A549 (cell line): Measurements from ENCODE around the gene AKR1C8. TPM values are rescaled to one million over a fixed set of nuclear protein-coding genes. Genes with fewer than 3 reads are reported as not detected.
"Not testable (repeated sequence)": the region's sequence is repeated elsewhere in the genome, so short reads cannot be mapped to it uniquely, and the experiment has no call there.

Experiments used
- ATAC-seq, 2 experiments: fragments of 200-7000 bp in 1 of 2; fragments of >200 bp in 1 of 2; cut with Nextera tagmentation in 1 of 2; cut with Tn5 transposase in 1 of 2; 3 replicates each; pipeline versions ENCODE4 v1.8.0 to v1.9.1; 2018 to 2020; ENCODE audit warnings: mild to moderate bottlenecking in 1 of 2, moderate library complexity in 1 of 2
- CTCF ChIA-PET: fragments of 300-600 bp; sonication (Branson Sonifier 250); formaldehyde crosslinking; extraction: SDS; loops from one replicate; lab custom pipeline; 2021; ENCODE audit warnings: antibody characterized with exemption, inconsistent platforms; lab: Yijun Ruan, JAX
- POLR2A ChIA-PET: fragments of 350-600 bp; formaldehyde crosslinking; extraction: SDS; loops from one replicate; lab custom pipeline; 2021; ENCODE audit warnings: antibody characterized with exemption, inconsistent platforms; lab: Yijun Ruan, JAX
- DNase-seq, 2 experiments: peaks; one replicate each; pipeline versions ENCODE4 v3.0.0 to v3.0.0-alpha.2; 2011 to 2016; ENCODE audit warnings: low read depth in 1 of 2, low spot score in 1 of 2
- FAIRE-seq: peaks from 2 replicates; lab custom pipeline; 2011; peaks lifted over from hg19 to GRCh38; lab: Jason Lieb, UNC
- H3K27ac ChIP-seq, 2 experiments: fragments of >200 bp; sonication (Bioruptor Twin); formaldehyde crosslinking; 3 replicates each; pipeline ENCODE4 v1.5.1; 2016 to 2017
- H3K4me1 ChIP-seq: fragments of >200 bp; sonication (Bioruptor Twin); formaldehyde crosslinking; 3 replicates; pipeline ENCODE4 v1.6.1; 2016
- H3K4me2 ChIP-seq: fragments of >200 bp; sonication (Bioruptor Twin); formaldehyde crosslinking; 3 replicates; pipeline ENCODE4 v1.6.1; 2016
- H3K4me3 ChIP-seq: fragments of >200 bp; sonication (Bioruptor Twin); formaldehyde crosslinking; 3 replicates; pipeline ENCODE4 v1.5.1; 2016
- H3K9me3 ChIP-seq: fragments of >200 bp; sonication (Bioruptor Twin); formaldehyde crosslinking; 3 replicates; pipeline ENCODE4 v1.6.1; 2016
- CHD4 ChIP-seq: fragments of 200-600 bp; sonication (generic); IDR thresholded peaks from 2 replicates; pipeline ENCODE4 v1.6.1; 2016; ENCODE audit warnings: antibody characterized with exemption, mild to moderate bottlenecking, borderline replicate concordance
- EHF ChIP-seq: fragments of 250-450 bp; sonication (Bioruptor Pico); IDR thresholded peaks from 2 replicates; pipeline ENCODE4 v1.5.0; 2020; ENCODE audit warnings: mild to moderate bottlenecking
- FOSB ChIP-seq: fragments of 250-450 bp; sonication (Bioruptor Pico); IDR thresholded peaks from 2 replicates; pipeline ENCODE4 v1.5.0; 2020; ENCODE audit warnings: mild to moderate bottlenecking, moderate library complexity
- HOXB13 ChIP-seq: fragments of 250-450 bp; sonication (Bioruptor Pico); IDR thresholded peaks from 2 replicates; pipeline ENCODE4 v1.5.0; 2020; ENCODE audit warnings: low read depth, mild to moderate bottlenecking, moderate library complexity
- JUNB ChIP-seq: fragments of >200 bp; sonication (Bioruptor Twin); formaldehyde crosslinking; IDR thresholded peaks from 2 replicates; pipeline ENCODE4 v1.6.1; 2016
- MAFK ChIP-seq: fragments of 450-650 bp; IDR thresholded peaks from 2 replicates; pipeline ENCODE4 v1.6.1; 2014; ENCODE audit not compliant: partially characterized antibody
- MAZ ChIP-seq: fragments of 150-350 bp; IDR thresholded peaks from 2 replicates; pipeline ENCODE4 v1.6.1; 2014; ENCODE audit warnings: antibody characterized with exemption, low read depth, low read length, borderline replicate concordance
- NFE2L2 ChIP-seq: fragments of 150-350 bp; conservative IDR thresholded peaks from 2 replicates; pipeline ENCODE4 v1.6.1; 2014; ENCODE audit warnings: low read length
- NR3C1 ChIP-seq: fragments of >200 bp; sonication (Bioruptor Twin); formaldehyde crosslinking; IDR thresholded peaks from 3 replicates; pipeline ENCODE4 v1.6.1; 2017
- RAD21 ChIP-seq, 2 experiments: fragments of >200 bp in 1 of 2; sonication (Bioruptor Twin) in 1 of 2; formaldehyde crosslinking in 1 of 2; IDR thresholded peaks in 1 of 2; conservative IDR thresholded peaks in 1 of 2; 2 replicates in 1 of 2; 3 replicates in 1 of 2; pipeline ENCODE4 v1.6.1; 2012 to 2018; ENCODE audit warnings: inconsistent platforms in 1 of 2
- RARB ChIP-seq: fragments of 250-450 bp; sonication (Bioruptor Pico); IDR thresholded peaks from 2 replicates; pipeline ENCODE4 v1.8.0; 2021; ENCODE audit warnings: mild to moderate bottlenecking, moderate library complexity
- ZFP36 ChIP-seq: fragments of 450-650 bp; IDR thresholded peaks from 2 replicates; pipeline ENCODE4 v1.6.1; 2014; ENCODE audit warnings: borderline replicate concordance; ENCODE audit not compliant: partially characterized antibody
- ZSCAN20 ChIP-seq: fragments of 250-450 bp; sonication (Bioruptor Pico); IDR thresholded peaks from 2 replicates; pipeline ENCODE4 v1.8.0; 2022; ENCODE audit warnings: mild to moderate bottlenecking, moderate library complexity
- WGBS: methylation state at CpG from one replicate; pipeline ENCODE4 v1.1.6; 2017; ENCODE audit errors: missing lambda C conversion rate; 5-methylcytosine and 5-hydroxymethylcytosine counted together
- polyA plus RNA-seq, 4 experiments: library from polyadenylated mRNA; depleted of rRNA in 3 of 4; stranded (reverse); fragments of >200 nt; fragmentation: RNase III in 1 of 4; extraction: RNeasy Plus Mini Kit Qiagen cat#74134 plus additional on column Dnase treatment in 1 of 4; gene quantifications; 2 replicates in 3 of 4; 3 replicates in 1 of 4; pipeline ENCODE4 v1.2.3, GENCODE V29; 2011 to 2017
- TF ChIP-seq, protein P1 (sequence below): fragments of 200-600 bp; sonication (generic); IDR thresholded peaks from 2 replicates; pipeline ENCODE4 v1.6.1; 2016; ENCODE audit warnings: antibody characterized with exemption, mild to moderate bottlenecking, moderate library complexity
- TF ChIP-seq, protein P2 (sequence below): fragments of >200 bp; sonication (Bioruptor Twin); formaldehyde crosslinking; IDR thresholded peaks from 3 replicates; pipeline ENCODE4 v1.6.1; 2016
- TF ChIP-seq, protein P3 (sequence below): fragments of 250-450 bp; sonication (Bioruptor Pico); IDR thresholded peaks from 2 replicates; pipeline ENCODE4 v1.5.0; 2020; ENCODE audit warnings: low read depth, mild to moderate bottlenecking, moderate library complexity
- TF ChIP-seq, protein P4 (sequence below): IDR thresholded peaks from 2 replicates; pipeline ENCODE4 v1.6.1; 2012

AKR1C8 gene
- polyA plus RNA-seq, 2 of the 4 experiments (the other 2 are of a cell fraction), result 0.10 to 0.62 TPM

DNA sequence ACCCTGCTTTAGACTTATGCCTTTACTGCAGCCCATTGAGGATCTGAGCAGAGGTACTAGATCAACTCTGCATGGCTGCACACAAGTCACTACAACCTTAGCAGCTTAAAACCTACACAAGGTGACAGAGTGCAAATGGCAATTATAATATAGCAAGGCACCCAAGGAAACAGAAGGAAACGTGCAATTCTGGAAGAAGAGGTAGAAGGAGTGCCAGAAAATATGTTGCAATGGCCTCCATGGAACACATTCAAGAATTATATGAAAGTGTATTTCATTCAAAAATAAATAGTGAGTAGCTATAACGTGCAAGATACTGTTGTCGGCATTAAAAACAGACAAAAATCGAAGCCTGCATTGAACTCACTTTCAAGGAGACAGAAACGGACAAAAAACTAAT, 2.9 kb upstream of the AKR1C8 start (continued):
- no peak for TF ChIP-seq EHF

DNA sequence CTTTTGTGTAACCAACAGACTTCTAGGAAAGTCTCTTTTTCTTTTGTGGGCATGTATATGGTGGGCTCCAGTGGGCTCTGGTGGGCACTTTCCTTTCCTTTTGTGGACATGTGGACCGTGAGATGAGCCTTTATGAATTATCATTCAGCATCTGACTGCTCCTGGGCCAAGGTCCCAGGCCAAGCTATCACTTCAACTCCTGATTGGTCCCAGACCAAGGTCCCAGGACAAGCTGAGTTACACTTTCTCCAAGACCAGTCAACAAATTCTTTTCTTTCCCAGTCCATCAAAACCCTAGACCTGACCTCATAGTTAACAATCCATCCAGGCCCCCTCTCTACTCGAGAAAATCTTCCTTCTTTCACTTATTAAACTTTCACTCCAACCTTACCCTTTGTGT, 1.0 kb downstream of the AKR1C8 start:
- 56% methylated on average over 2 of the region's 2 CpGs for WGBS

DNA sequence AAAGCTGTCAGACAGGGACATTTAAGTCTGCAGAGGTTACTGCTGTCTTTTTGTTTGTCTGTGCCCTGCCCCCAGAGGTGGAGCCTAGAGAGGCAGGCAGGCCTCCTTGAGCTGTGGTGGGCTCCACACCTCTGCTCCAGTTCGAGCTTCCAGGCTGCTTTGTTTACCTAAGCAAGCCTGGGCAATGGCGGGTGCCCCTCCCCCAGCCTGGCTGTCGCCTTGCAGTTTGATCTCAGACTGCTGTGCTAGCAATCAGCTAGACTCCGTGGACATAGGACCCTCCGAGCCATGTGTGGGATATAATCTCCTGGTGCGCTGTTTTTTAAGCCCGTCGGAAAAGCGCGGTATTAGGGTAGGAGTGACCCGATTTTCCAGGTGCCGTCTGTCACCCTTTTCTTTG, 4.4 kb downstream of the AKR1C8 start:
- CTCF ChIA-PET, FAIRE-seq, ATAC-seq, DNase-seq, H3K9me3 ChIP-seq, H3K4me2 ChIP-seq, POLR2A ChIA-PET, H3K27ac ChIP-seq, H3K4me1 ChIP-seq, H3K4me3 ChIP-seq: not testable (repeated sequence)
- 97% methylated on average over 11 of the region's 12 CpGs for WGBS

More for the DNA sequence above, 1.0 kb downstream of the AKR1C8 start:
- H3K4me2 ChIP-seq, result no peak overlapping the region
- no peak for ATAC-seq
- no peaks in the 10 kb centered on the region for H3K9me3 ChIP-seq
- H3K27ac ChIP-seq, result 0 out of 6 replicates have a peak overlapping the region, but pooled peaks of 1 of the 2 experiments have one; percentile 21
- no peak overlapping the region for H3K4me3 ChIP-seq
- TF ChIP-seq RAD21 (conservative IDR thresholded peaks at IDR 0.05 in 1 of 2, IDR thresholded peaks at IDR 0.05 in 1 of 2) (no peak), ZFP36 (no peak), RARB (CRISPR knock-in tag) (no peak), NFE2L2 (no peak), MAZ (no peak), NR3C1 (no peak), ZSCAN20 (CRISPR knock-in tag) (no peak), HOXB13 (CRISPR knock-in tag) (no peak)
- TF ChIP-seq, protein P1, sequence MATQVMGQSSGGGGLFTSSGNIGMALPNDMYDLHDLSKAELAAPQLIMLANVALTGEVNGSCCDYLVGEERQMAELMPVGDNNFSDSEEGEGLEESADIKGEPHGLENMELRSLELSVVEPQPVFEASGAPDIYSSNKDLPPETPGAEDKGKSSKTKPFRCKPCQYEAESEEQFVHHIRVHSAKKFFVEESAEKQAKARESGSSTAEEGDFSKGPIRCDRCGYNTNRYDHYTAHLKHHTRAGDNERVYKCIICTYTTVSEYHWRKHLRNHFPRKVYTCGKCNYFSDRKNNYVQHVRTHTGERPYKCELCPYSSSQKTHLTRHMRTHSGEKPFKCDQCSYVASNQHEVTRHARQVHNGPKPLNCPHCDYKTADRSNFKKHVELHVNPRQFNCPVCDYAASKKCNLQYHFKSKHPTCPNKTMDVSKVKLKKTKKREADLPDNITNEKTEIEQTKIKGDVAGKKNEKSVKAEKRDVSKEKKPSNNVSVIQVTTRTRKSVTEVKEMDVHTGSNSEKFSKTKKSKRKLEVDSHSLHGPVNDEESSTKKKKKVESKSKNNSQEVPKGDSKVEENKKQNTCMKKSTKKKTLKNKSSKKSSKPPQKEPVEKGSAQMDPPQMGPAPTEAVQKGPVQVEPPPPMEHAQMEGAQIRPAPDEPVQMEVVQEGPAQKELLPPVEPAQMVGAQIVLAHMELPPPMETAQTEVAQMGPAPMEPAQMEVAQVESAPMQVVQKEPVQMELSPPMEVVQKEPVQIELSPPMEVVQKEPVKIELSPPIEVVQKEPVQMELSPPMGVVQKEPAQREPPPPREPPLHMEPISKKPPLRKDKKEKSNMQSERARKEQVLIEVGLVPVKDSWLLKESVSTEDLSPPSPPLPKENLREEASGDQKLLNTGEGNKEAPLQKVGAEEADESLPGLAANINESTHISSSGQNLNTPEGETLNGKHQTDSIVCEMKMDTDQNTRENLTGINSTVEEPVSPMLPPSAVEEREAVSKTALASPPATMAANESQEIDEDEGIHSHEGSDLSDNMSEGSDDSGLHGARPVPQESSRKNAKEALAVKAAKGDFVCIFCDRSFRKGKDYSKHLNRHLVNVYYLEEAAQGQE, result no peak
- TF ChIP-seq, protein P2, sequence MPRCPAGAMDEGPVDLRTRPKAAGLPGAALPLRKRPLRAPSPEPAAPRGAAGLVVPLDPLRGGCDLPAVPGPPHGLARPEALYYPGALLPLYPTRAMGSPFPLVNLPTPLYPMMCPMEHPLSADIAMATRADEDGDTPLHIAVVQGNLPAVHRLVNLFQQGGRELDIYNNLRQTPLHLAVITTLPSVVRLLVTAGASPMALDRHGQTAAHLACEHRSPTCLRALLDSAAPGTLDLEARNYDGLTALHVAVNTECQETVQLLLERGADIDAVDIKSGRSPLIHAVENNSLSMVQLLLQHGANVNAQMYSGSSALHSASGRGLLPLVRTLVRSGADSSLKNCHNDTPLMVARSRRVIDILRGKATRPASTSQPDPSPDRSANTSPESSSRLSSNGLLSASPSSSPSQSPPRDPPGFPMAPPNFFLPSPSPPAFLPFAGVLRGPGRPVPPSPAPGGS, result no peak
- POLR2A ChIA-PET, result no interaction called here
- no peak for FAIRE-seq
- no peak for DNase-seq
- CTCF ChIA-PET, result no interaction called here
- peaks cover 7% of the 10 kb centered on the region; the same call in 2 of the 3 replicates for H3K4me1 ChIP-seq

DNA sequence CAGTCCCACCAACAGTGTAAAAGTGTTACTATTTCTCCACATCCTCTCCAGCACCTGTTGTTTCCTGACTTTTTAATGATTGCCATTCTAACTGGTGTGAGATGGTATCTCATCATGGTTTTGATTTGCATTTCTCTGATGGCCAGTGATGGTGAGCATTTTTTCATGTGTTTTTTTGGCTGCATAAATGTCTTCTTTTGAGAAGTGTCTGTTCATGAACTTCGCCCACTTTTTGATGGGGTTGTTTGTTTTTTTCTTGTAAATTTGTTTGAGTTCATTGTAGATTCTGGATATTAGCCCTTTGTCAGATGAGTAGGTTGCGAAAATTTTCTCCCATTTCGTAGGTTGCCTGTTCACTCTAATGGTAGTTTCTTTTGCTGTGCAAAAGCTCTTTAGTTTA, 9.4 kb downstream of the AKR1C8 start:
- FAIRE-seq, H3K4me1 ChIP-seq, H3K4me2 ChIP-seq, ATAC-seq, H3K9me3 ChIP-seq, CTCF ChIA-PET, POLR2A ChIA-PET, H3K27ac ChIP-seq, DNase-seq, H3K4me3 ChIP-seq: not testable (repeated sequence)
- 81% methylated on average over 3 of the region's 3 CpGs for WGBS

DNA sequence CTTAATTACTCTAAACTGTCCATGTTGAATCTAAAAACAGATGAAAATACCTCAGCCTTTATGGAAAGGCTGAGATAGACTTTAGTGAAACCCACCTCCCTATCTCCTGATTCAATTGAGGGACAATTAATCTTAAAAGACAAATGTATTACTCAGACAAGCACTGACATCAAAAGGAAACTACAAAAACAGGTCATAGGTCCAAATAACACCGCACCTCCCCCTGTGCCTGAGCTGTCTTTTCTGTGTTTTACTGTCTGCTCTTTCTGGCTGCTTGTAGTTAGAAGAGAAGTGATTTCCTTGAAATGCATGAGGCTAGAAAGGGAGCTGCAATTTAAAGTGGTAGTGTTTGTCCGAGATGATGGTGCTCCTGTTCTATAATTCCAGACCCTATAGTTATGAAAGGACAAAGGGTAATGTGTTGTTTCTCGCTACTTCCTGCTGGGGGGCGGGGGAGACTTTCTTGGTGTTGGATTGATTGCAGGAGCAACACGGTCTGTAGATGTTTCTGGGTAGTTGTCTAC, 16.0 kb downstream of the AKR1C8 start:
- ChIA-PET CTCF (no interaction called here), POLR2A (no interaction called here)
- no peak for FAIRE-seq
- TF ChIP-seq, protein P3, sequence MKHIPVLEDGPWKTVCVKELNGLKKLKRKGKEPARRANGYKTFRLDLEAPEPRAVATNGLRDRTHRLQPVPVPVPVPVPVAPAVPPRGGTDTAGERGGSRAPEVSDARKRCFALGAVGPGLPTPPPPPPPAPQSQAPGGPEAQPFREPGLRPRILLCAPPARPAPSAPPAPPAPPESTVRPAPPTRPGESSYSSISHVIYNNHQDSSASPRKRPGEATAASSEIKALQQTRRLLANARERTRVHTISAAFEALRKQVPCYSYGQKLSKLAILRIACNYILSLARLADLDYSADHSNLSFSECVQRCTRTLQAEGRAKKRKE (CRISPR knock-in tag), result no peak
- TF ChIP-seq EHF (no peak), FOSB (CRISPR knock-in tag) (no peak), MAFK (no peak), JUNB (no peak), RARB (CRISPR knock-in tag) (no peak), CHD4 (no peak), MAZ (no peak)
- TF ChIP-seq, protein P4, sequence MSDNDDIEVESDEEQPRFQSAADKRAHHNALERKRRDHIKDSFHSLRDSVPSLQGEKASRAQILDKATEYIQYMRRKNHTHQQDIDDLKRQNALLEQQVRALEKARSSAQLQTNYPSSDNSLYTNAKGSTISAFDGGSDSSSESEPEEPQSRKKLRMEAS, result no peak
- peak overlapping the region; percentile 35 for H3K4me2 ChIP-seq
- peak overlapping the region; percentile 17 to 42; a peak in 4 of 6 replicates for H3K27ac ChIP-seq
- no peak overlapping the region for H3K4me3 ChIP-seq
- peaks cover 22% of the 10 kb centered on the region; the same call in 2 of the 3 replicates for H3K9me3 ChIP-seq
- peaks cover 11% of the 10 kb centered on the region for H3K4me1 ChIP-seq
- ATAC-seq, result no peak
- WGBS, result 72% methylated on average over 5 of the region's 5 CpGs
- DNase-seq, result no peak
